WTC11 (cell line): ENCODE data around the gene PDLIM5.

Source experiments
- CREM ChIP-seq: sonication (generic); formaldehyde crosslinking; IDR thresholded peaks from 2 replicates; pipeline ENCODE4 v1.8.1; 2022; ENCODE audit warnings: mild to moderate bottlenecking, missing genetic modification reagents, moderate library complexity
- HMGXB4 ChIP-seq: sonication (generic); formaldehyde crosslinking; IDR thresholded peaks from 2 replicates; pipeline ENCODE4 v1.8.1; 2023; ENCODE audit warnings: mild to moderate bottlenecking, moderate library complexity, missing genetic modification reagents
- NFATC4 ChIP-seq: fragments of 250-450 bp; sonication (Bioruptor Pico); IDR thresholded peaks from 2 replicates; pipeline ENCODE4 v1.9.0; 2021; ENCODE audit warnings: mild to moderate bottlenecking
- NR3C1 ChIP-seq: sonication (generic); formaldehyde crosslinking; conservative IDR thresholded peaks from 2 replicates; pipeline ENCODE4 v1.8.1; 2023; ENCODE audit warnings: low read depth, mild to moderate bottlenecking, missing genetic modification reagents
- SP1 ChIP-seq: sonication (generic); formaldehyde crosslinking; conservative IDR thresholded peaks from 2 replicates; pipeline ENCODE4 v1.8.1; 2022; ENCODE audit warnings: missing genetic modification reagents
- TF ChIP-seq, protein P1 (sequence below): sonication (generic); formaldehyde crosslinking; IDR thresholded peaks from 2 replicates; pipeline ENCODE4 v1.8.1; 2022; ENCODE audit warnings: low read depth, missing genetic modification reagents, borderline replicate concordance
- TF ChIP-seq, protein P2 (sequence below): fragments of 200-600 bp; IDR thresholded peaks from 2 replicates; pipeline ENCODE4 v1.8.0; 2022; ENCODE audit warnings: antibody characterized with exemption
- TF ChIP-seq, protein P3 (sequence below): sonication (generic); formaldehyde crosslinking; IDR thresholded peaks from 2 replicates; pipeline ENCODE4 v1.8.0; 2022; ENCODE audit warnings: missing genetic modification reagents

GRCh38 chr4:94525993-94526728 lies 74.4 kb downstream of the PDLIM5 start:
- no peak for TF ChIP-seq NFATC4 (CRISPR knock-in tag)
- TF ChIP-seq, protein P1, sequence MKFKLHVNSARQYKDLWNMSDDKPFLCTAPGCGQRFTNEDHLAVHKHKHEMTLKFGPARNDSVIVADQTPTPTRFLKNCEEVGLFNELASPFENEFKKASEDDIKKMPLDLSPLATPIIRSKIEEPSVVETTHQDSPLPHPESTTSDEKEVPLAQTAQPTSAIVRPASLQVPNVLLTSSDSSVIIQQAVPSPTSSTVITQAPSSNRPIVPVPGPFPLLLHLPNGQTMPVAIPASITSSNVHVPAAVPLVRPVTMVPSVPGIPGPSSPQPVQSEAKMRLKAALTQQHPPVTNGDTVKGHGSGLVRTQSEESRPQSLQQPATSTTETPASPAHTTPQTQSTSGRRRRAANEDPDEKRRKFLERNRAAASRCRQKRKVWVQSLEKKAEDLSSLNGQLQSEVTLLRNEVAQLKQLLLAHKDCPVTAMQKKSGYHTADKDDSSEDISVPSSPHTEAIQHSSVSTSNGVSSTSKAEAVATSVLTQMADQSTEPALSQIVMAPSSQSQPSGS (CRISPR knock-in tag) = no peak
- TF ChIP-seq, protein P2, sequence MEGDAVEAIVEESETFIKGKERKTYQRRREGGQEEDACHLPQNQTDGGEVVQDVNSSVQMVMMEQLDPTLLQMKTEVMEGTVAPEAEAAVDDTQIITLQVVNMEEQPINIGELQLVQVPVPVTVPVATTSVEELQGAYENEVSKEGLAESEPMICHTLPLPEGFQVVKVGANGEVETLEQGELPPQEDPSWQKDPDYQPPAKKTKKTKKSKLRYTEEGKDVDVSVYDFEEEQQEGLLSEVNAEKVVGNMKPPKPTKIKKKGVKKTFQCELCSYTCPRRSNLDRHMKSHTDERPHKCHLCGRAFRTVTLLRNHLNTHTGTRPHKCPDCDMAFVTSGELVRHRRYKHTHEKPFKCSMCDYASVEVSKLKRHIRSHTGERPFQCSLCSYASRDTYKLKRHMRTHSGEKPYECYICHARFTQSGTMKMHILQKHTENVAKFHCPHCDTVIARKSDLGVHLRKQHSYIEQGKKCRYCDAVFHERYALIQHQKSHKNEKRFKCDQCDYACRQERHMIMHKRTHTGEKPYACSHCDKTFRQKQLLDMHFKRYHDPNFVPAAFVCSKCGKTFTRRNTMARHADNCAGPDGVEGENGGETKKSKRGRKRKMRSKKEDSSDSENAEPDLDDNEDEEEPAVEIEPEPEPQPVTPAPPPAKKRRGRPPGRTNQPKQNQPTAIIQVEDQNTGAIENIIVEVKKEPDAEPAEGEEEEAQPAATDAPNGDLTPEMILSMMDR = no peak
- TF ChIP-seq, protein P3, sequence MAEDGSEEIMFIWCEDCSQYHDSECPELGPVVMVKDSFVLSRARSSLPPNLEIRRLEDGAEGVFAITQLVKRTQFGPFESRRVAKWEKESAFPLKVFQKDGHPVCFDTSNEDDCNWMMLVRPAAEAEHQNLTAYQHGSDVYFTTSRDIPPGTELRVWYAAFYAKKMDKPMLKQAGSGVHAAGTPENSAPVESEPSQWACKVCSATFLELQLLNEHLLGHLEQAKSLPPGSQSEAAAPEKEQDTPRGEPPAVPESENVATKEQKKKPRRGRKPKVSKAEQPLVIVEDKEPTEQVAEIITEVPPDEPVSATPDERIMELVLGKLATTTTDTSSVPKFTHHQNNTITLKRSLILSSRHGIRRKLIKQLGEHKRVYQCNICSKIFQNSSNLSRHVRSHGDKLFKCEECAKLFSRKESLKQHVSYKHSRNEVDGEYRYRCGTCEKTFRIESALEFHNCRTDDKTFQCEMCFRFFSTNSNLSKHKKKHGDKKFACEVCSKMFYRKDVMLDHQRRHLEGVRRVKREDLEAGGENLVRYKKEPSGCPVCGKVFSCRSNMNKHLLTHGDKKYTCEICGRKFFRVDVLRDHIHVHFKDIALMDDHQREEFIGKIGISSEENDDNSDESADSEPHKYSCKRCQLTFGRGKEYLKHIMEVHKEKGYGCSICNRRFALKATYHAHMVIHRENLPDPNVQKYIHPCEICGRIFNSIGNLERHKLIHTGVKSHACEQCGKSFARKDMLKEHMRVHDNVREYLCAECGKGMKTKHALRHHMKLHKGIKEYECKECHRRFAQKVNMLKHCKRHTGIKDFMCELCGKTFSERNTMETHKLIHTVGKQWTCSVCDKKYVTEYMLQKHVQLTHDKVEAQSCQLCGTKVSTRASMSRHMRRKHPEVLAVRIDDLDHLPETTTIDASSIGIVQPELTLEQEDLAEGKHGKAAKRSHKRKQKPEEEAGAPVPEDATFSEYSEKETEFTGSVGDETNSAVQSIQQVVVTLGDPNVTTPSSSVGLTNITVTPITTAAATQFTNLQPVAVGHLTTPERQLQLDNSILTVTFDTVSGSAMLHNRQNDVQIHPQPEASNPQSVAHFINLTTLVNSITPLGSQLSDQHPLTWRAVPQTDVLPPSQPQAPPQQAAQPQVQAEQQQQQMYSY (CRISPR knock-in tag) = no peak
- TF ChIP-seq HMGXB4 = no peak
- no peak for TF ChIP-seq CREM (CRISPR knock-in tag)
- TF ChIP-seq NR3C1 (CRISPR knock-in tag) = no peak
- no peak for TF ChIP-seq SP1 (CRISPR knock-in tag)
